ENCODE results near the gene RNF115. TPM values are rescaled to one million over a fixed set of nuclear protein-coding genes. Genes with fewer than 3 reads are reported as not detected.

RNF115 gene
- total and polyA plus RNA-seq, 2 donors (not counting 3 experiments of a cell fraction or from before 2014, with no cell fraction given): 7.6 to 17.3 TPM

DNA sequence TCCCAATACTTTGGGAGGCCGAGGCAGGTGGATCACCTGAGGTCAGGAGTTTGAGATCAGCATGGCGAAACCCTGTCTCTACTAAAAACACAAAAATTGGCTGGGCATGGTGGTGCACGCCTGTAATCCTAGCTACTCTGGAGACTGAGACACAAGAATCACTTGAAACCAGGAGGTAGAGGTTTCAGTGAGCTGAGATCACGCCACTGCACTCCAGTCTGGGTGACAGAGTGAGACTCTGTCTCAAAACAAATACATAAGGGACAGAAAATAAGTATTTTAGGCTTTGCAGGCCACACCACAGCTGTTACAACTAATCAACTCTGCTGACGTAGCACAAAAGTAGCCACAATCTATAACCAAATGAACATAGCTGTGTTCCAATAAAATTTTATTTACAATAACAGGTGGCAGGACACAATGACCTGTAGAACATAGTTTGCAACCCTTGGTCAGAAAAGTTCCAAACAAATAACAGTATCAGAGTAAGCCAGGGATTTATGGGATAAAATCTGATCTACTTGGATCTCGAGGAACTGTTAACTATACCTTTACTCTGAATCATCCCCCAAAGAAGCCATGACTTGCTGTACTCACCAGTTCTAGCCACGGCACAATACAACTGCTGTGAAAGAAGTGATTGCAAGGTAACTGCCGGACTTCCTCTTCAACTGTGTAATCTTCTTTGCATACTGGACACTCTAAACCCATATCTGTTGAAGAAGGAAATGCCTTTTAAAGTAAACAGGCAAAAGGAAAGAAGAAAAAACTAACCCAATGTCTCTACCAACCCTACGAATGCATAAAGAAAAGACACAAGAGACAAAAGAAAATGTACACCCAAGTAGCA is 76.3 kb downstream of the RNF115 start:
- peak; percentile 61 for FAIRE-seq
- Histone ChIP-seq H4K20me1 (replicated peaks; ENCODE audit: control insufficient read depth, extremely low read depth, insufficient read depth, low read length) (no peaks in the 10 kb centered on the region), H3K4me2 (ENCODE audit: insufficient read depth, low read length) (no peak overlapping the region), H3K4me1 (ENCODE audit: control insufficient read depth, extremely low read depth, insufficient read depth, low read length) (peaks cover 13% of the 10 kb centered on the region), H2AFZ (ENCODE audit: low read depth, low read length) (no peak overlapping the region), H3K9me3 (replicated peaks; ENCODE audit: control insufficient read depth, insufficient read depth, low read length) (no peaks in the 10 kb centered on the region), H3K27ac (ENCODE audit: insufficient read depth, low read depth, low read length) (no peak overlapping the region), H3K27me3 (ENCODE audit: control insufficient read depth in 2 of 2, insufficient read depth in 2 of 2, low read length in 2 of 2) (no peaks in the 10 kb centered on the region), H3K79me2 (ENCODE audit: control insufficient read depth, insufficient read depth, low read length) (no peaks in the 10 kb centered on the region), H3K9me1 (replicated peaks; ENCODE audit: control insufficient read depth, extremely low read depth, insufficient read depth, low read length) (no peaks in the 10 kb centered on the region), H3K4me3 (replicated peaks in 1 of 3; ENCODE audit: insufficient read depth in 1 of 3, low read depth in 1 of 3, low read length in 3 of 3) (no peak overlapping the region), H3K36me3 (ENCODE audit: control insufficient read depth in 2 of 2, extremely low read depth in 1 of 2, insufficient read depth in 2 of 2, low read length in 2 of 2) (peaks cover 16 to 19% of the 10 kb centered on the region in 2 experiments), H3K9ac (replicated peaks; ENCODE audit: extremely low read depth, insufficient read depth, low read length) (no peak overlapping the region)
- no peak for DNase-seq (ENCODE audit: low read depth, low spot score)
- intact Hi-C loops (cut with micrococcal nuclease) (no loop called here), dilution Hi-C loops (cut with MboI; ENCODE audit: extremely low pct_ligation_motif_present, low sequenced_read_pairs) (no loop called here)
- POLR2A ChIA-PET: interaction anchor here (0.6 kb wide), 1 partner anchor 46 kb away, joined by 8 read pairs; no protein-coding TSS in a partner anchor
- CTCF ChIA-PET: interaction anchor here (0.9 to 1.6 kb wide), 2 partner anchors 10 to 232 kb away, joined by 3 to 6 read pairs; no protein-coding TSS in a partner anchor
- TF ChIP-seq GATA2 (IDR thresholded peaks at IDR 0.05; ENCODE audit: insufficient read depth, insufficient read length, low read depth, low read length) (no peak), FOS (IDR thresholded peaks at IDR 0.05; ENCODE audit: borderline replicate concordance, insufficient read depth, low read length) (no peak)
- TF ChIP-seq, protein P1, sequence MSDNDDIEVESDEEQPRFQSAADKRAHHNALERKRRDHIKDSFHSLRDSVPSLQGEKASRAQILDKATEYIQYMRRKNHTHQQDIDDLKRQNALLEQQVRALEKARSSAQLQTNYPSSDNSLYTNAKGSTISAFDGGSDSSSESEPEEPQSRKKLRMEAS (IDR thresholded peaks at IDR 0.05; ENCODE audit: insufficient read depth, insufficient read length): no peak
- BruUV-seq (replicated peaks): no TSS peak

GRCh38 chr1:145740269-145740668 is 83.6 kb downstream of the RNF115 start:
- H2AFZ ChIP-seq (ENCODE audit: low read depth, low read length): no peak overlapping the region
- H3K9me1 ChIP-seq (replicated peaks; ENCODE audit: control insufficient read depth, extremely low read depth, insufficient read depth, low read length): no peaks in the 10 kb centered on the region
- BruUV-seq (replicated peaks): no TSS peak
- H3K36me3 ChIP-seq (ENCODE audit: control insufficient read depth in 2 of 2, extremely low read depth in 1 of 2, insufficient read depth in 2 of 2, low read length in 2 of 2): peaks cover 5% of the 10 kb centered on the region in 2 experiments
- FAIRE-seq: no peak
- ChIA-PET CTCF (interaction anchor here (1.7 kb wide), 1 partner anchor 19 kb away, joined by 5 read pairs; no protein-coding TSS in a partner anchor), POLR2A (interaction anchor here (0.6 kb wide), 1 partner anchor 130 kb away, joined by 4 read pairs; no protein-coding TSS in a partner anchor)
- TF ChIP-seq MYC (IDR thresholded peaks at IDR 0.05; ENCODE audit: low read depth, low read length) (no peak), CTCF (IDR thresholded peaks at IDR 0.05; ENCODE audit: extremely low read depth in 1 of 2, insufficient read depth in 1 of 2, low read depth in 1 of 2, low read length in 2 of 2) (no peak), GATA2 (IDR thresholded peaks at IDR 0.05; ENCODE audit: insufficient read depth, insufficient read length, low read depth, low read length) (peak; percentile 15), FOS (IDR thresholded peaks at IDR 0.05; ENCODE audit: borderline replicate concordance, insufficient read depth, low read length) (no peak)
- TF ChIP-seq, protein P1 (IDR thresholded peaks at IDR 0.05; ENCODE audit: insufficient read depth, insufficient read length): no peak
- no peaks in the 10 kb centered on the region for H3K9me3 ChIP-seq (replicated peaks; ENCODE audit: control insufficient read depth, insufficient read depth, low read length)
- H3K27me3 ChIP-seq (ENCODE audit: control insufficient read depth in 2 of 2, insufficient read depth in 2 of 2, low read length in 2 of 2): no peaks in the 10 kb centered on the region
- H4K20me1 ChIP-seq (replicated peaks; ENCODE audit: control insufficient read depth, extremely low read depth, insufficient read depth, low read length): no peaks in the 10 kb centered on the region
- no peaks in the 10 kb centered on the region for H3K79me2 ChIP-seq (ENCODE audit: control insufficient read depth, insufficient read depth, low read length)
- no peak overlapping the region for H3K9ac ChIP-seq (replicated peaks; ENCODE audit: extremely low read depth, insufficient read depth, low read length)
- dilution Hi-C loops (cut with MboI; ENCODE audit: extremely low pct_ligation_motif_present, low sequenced_read_pairs): no loop called here
- H3K4me1 ChIP-seq (ENCODE audit: control insufficient read depth, extremely low read depth, insufficient read depth, low read length): peaks cover 5% of the 10 kb centered on the region
- H3K4me2 ChIP-seq (ENCODE audit: insufficient read depth, low read length): no peak overlapping the region
- intact Hi-C loops (cut with micrococcal nuclease): loop anchor here (5.0 kb wide), 1 partner anchor 42 kb away; no protein-coding TSS in a partner anchor
- DNase-seq (ENCODE audit: low read depth, low spot score): no peak
- H3K4me3 ChIP-seq (replicated peaks in 1 of 3; ENCODE audit: insufficient read depth in 1 of 3, low read depth in 1 of 3, low read length in 3 of 3): no peak overlapping the region
- no peak overlapping the region for H3K27ac ChIP-seq (ENCODE audit: insufficient read depth, low read depth, low read length)
